Endothelial cell of umbilical vein (primary cell): ENCODE measurements around the gene TRERF1. TPM values are rescaled to one million over a fixed set of nuclear protein-coding genes. Genes with fewer than 3 reads are reported as not detected.

Experiments
- BruUV-seq: library from RNA; stranded (reverse); fragments of 400-500 nt; replicated peaks from 2 replicates; lab custom pipeline; 2021; lab: Mats Ljungman, UMichigan
- CTCF ChIA-PET: fragments of 300-600, 350-600 bp; sonication (Branson Sonifier 250); formaldehyde crosslinking; loops from one replicate; lab custom pipeline; 2021; ENCODE audit warnings: antibody characterized with exemption, inconsistent platforms; lab: Charles Lee
- POLR2A ChIA-PET: fragments of 300-600, 350-600 bp; sonication (Branson Sonifier 250); formaldehyde crosslinking; loops from one replicate; lab custom pipeline; 2021; ENCODE audit warnings: antibody characterized with exemption, inconsistent platforms; lab: Charles Lee
- DNase-seq: peaks from one replicate; pipeline ENCODE4 v3.0.0-alpha.2; 2011; ENCODE audit warnings: low read depth, low spot score
- FAIRE-seq: peaks from 2 replicates; lab custom pipeline; 2011; peaks lifted over from hg19 to GRCh38; lab: Jason Lieb, UNC
- H2AFZ ChIP-seq: 2 replicates; pipeline ENCODE4 v1.6.0; 2012; ENCODE audit warnings: low read depth, low read length, control low read depth, inconsistent platforms
- H3K27ac ChIP-seq: 2 replicates; pipeline ENCODE4 v1.5.1; 2011; ENCODE audit warnings: low read depth, mild to moderate bottlenecking, control low read depth, low read length, moderate library complexity; ENCODE audit not compliant: insufficient read depth
- H3K27me3 ChIP-seq, 2 experiments: 2 replicates each; pipeline versions ENCODE4 v1.6.0 to v1.6.1; 2011; ENCODE audit warnings: low read length in 2 of 2, mixed read lengths in 1 of 2; ENCODE audit not compliant: control insufficient read depth in 2 of 2, insufficient read depth in 2 of 2
- H3K36me3 ChIP-seq, 2 experiments: 2 replicates in 1 of 2; 3 replicates in 1 of 2; pipeline ENCODE4 v1.5.1; 2011; ENCODE audit warnings: low read length in 2 of 2, mild to moderate bottlenecking in 1 of 2, moderate library complexity in 1 of 2; ENCODE audit not compliant: control insufficient read depth in 2 of 2, insufficient read depth in 2 of 2; ENCODE audit errors: extremely low read depth in 1 of 2
- H3K4me1 ChIP-seq: 3 replicates; pipeline ENCODE4 v1.5.1; 2011; ENCODE audit warnings: mild to moderate bottlenecking, low read length; ENCODE audit not compliant: control insufficient read depth, insufficient read depth; ENCODE audit errors: extremely low read depth
- H3K4me2 ChIP-seq: 2 replicates; pipeline ENCODE4 v1.6.1; 2011; ENCODE audit warnings: low read length, control low read depth, mixed read lengths; ENCODE audit not compliant: insufficient read depth
- H3K4me3 ChIP-seq, 3 experiments: fragments of 200-600 bp in 1 of 3; sonication (generic), shearing (Covaris generic) in 1 of 3; replicated peaks in 1 of 3; 2 replicates each; pipeline ENCODE4 v1.5.1; 2011 to 2016; ENCODE audit warnings: control low read depth in 3 of 3, low read length in 3 of 3, mild to moderate bottlenecking in 2 of 3, inconsistent platforms in 1 of 3, low read depth in 1 of 3, moderate library complexity in 1 of 3; ENCODE audit not compliant: insufficient read depth in 1 of 3
- H3K79me2 ChIP-seq: 2 replicates; pipeline ENCODE4 v1.6.0; 2012; ENCODE audit warnings: low read length, inconsistent platforms; ENCODE audit not compliant: control insufficient read depth, insufficient read depth
- H3K9ac ChIP-seq: replicated peaks from 2 replicates; pipeline ENCODE3; 2011; ENCODE audit warnings: low read length, control low read depth; ENCODE audit not compliant: insufficient read depth; ENCODE audit errors: extremely low read depth
- H3K9me1 ChIP-seq: replicated peaks from 3 replicates; pipeline ENCODE4 v1.6.0; 2011; ENCODE audit warnings: mild to moderate bottlenecking, low read length; ENCODE audit not compliant: control insufficient read depth, insufficient read depth; ENCODE audit errors: extremely low read depth
- H3K9me3 ChIP-seq: replicated peaks from 2 replicates; pipeline ENCODE4 v1.5.1; 2012; ENCODE audit warnings: low read length, inconsistent platforms; ENCODE audit not compliant: control insufficient read depth, insufficient read depth
- H4K20me1 ChIP-seq: replicated peaks from 2 replicates; pipeline ENCODE3; 2011; ENCODE audit warnings: mild to moderate bottlenecking, low read length; ENCODE audit not compliant: control insufficient read depth, insufficient read depth; ENCODE audit errors: extremely low read depth
- EZH2 ChIP-seq: IDR thresholded peaks from 2 replicates; pipeline ENCODE4 v1.6.1; 2012; ENCODE audit warnings: borderline replicate concordance, low read depth, mild to moderate bottlenecking, moderate library complexity, low read length, inconsistent platforms; ENCODE audit not compliant: severe bottlenecking
- FOS ChIP-seq: IDR thresholded peaks from 2 replicates; pipeline ENCODE4 v1.6.1; 2011; ENCODE audit warnings: mild to moderate bottlenecking, low read length, moderate library complexity, borderline replicate concordance; ENCODE audit not compliant: insufficient read depth
- GATA2 ChIP-seq: IDR thresholded peaks from 2 replicates; pipeline ENCODE4 v1.7.0; 2011; ENCODE audit warnings: low read depth, mild to moderate bottlenecking, moderate library complexity, mixed read lengths, low read length; ENCODE audit not compliant: insufficient read length, insufficient read depth
- JUN ChIP-seq: IDR thresholded peaks from 2 replicates; pipeline ENCODE4 v1.6.1; 2011; ENCODE audit warnings: borderline replicate concordance, low read depth; ENCODE audit not compliant: insufficient read length, insufficient read depth
- MYC ChIP-seq: IDR thresholded peaks from one replicate; pipeline ENCODE4 v1.6.1; 2011; ENCODE audit warnings: mild to moderate bottlenecking, low read depth, low read length
- POLR2A ChIP-seq: IDR thresholded peaks from 2 replicates; pipeline ENCODE4 v1.6.1; 2012; ENCODE audit warnings: low read depth, mild to moderate bottlenecking, control low read depth, low read length
- POLR2AphosphoS5 ChIP-seq: IDR thresholded peaks from 2 replicates; pipeline ENCODE4 v1.6.1; 2012; ENCODE audit warnings: low read depth, mild to moderate bottlenecking, control low read depth, low read length, moderate library complexity; ENCODE audit not compliant: insufficient read depth
- dilution Hi-C: fragments of 300-500 bp; cut with MboI; formaldehyde crosslinking; loops from one replicate; pipeline ENCODE4 v1.15.0; 2019; ENCODE audit warnings: low sequenced_read_pairs; ENCODE audit not compliant: extremely low pct_ligation_motif_present
- intact Hi-C: fragments of 100-400 bp; cut with micrococcal nuclease; formaldehyde crosslinking; loops from one replicate; pipeline ENCODE4 v1.10.0; 2022
- polyA plus RNA-seq, 4 experiments: library from polyadenylated mRNA; depleted of rRNA in 3 of 4; stranded (reverse) in 3 of 4; unstranded in 1 of 4; fragments of >200 nt; gene quantifications; 2 replicates each; pipeline versions ENCODE4 v1.2.1 to v1.2.3, GENCODE V29; 2011 to 2012; ENCODE audit warnings: missing spikeins in 1 of 4
- total RNA-seq: library from RNA; stranded (reverse); gene quantifications from 2 replicates; pipeline ENCODE4 v1.2.3, GENCODE V29; 2021
- TF ChIP-seq, protein P1 (sequence below): IDR thresholded peaks from 2 replicates; pipeline ENCODE4 v1.6.1; 2011; ENCODE audit not compliant: insufficient read depth, insufficient read length
- TF ChIP-seq, protein P2 (sequence below), 2 donors: IDR thresholded peaks; 1 replicate in 1 of 2; 2 replicates in 1 of 2; pipeline ENCODE4 v1.5.1; 2011; ENCODE audit warnings: low read length in 2 of 2, mild to moderate bottlenecking in 2 of 2, moderate library complexity in 2 of 2, control low read depth in 1 of 2, inconsistent platforms in 1 of 2, low read depth in 1 of 2; ENCODE audit not compliant: insufficient read depth in 1 of 2; ENCODE audit errors: extremely low read depth in 1 of 2

TRERF1 gene
- total and polyA plus RNA-seq, 2 donors (not counting 3 experiments of a cell fraction or from before 2014, with no cell fraction given): 0.73 to 5.5 TPM

DNA sequence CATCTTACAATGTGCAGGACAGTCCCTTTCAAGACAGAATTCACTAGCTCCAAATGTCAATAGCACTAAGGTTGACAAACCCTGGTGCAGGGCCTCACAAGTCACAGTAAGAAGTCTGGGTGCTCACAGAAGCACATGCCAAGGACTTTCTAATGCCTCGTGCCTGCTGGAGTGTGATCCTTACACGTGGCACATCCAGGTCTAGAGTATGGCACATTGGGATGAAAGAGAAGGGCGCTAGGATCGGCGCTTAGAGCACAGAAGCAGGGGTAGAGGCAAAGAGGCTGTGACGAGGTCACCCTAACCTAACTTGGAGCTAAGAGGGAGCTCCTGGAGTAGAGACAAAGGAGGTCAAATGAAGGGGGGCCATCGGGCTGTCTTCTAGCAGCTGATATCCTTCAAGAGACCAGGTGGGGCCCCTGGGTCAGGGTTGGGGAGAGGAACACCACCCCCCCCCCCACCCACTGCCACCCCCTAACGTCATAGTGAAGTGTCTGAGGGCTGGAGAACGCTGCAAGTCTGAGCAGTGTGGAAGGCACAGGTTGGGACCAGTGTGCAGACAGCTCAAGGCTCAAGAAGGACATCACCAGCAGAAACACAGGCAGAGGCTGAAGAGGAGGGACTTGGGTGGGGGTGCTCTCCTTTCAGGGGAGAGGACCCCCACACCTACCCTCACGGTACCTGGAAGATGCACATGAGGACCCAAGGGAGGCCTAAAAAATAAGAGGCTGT, 136.3 kb downstream of the TRERF1 start:
- Histone ChIP-seq H3K27me3 (no peaks in the 10 kb centered on the region), H3K4me2 (peak overlapping the region; percentile 49), H3K79me2 (no peaks in the 10 kb centered on the region), H4K20me1 (no peaks in the 10 kb centered on the region), H3K9ac (no peak overlapping the region), H2AFZ (no peak overlapping the region), H3K9me3 (no peaks in the 10 kb centered on the region), H3K27ac (peak overlapping the region; percentile 51), H3K4me1 (peaks cover 21% of the 10 kb centered on the region), H3K36me3 (no peaks in the 10 kb centered on the region), H3K9me1 (no peaks in the 10 kb centered on the region), H3K4me3 (no peak overlapping the region)
- FAIRE-seq: peak; percentile 55
- CTCF ChIA-PET: no interaction called here
- POLR2A ChIA-PET: no interaction called here
- no peak for TF ChIP-seq MYC
- no peak for TF ChIP-seq POLR2A
- no peak for TF ChIP-seq GATA2
- TF ChIP-seq FOS: no peak
- TF ChIP-seq JUN: no peak
- TF ChIP-seq EZH2: no peak
- TF ChIP-seq, protein P1, sequence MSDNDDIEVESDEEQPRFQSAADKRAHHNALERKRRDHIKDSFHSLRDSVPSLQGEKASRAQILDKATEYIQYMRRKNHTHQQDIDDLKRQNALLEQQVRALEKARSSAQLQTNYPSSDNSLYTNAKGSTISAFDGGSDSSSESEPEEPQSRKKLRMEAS: no peak
- TF ChIP-seq, protein P2, sequence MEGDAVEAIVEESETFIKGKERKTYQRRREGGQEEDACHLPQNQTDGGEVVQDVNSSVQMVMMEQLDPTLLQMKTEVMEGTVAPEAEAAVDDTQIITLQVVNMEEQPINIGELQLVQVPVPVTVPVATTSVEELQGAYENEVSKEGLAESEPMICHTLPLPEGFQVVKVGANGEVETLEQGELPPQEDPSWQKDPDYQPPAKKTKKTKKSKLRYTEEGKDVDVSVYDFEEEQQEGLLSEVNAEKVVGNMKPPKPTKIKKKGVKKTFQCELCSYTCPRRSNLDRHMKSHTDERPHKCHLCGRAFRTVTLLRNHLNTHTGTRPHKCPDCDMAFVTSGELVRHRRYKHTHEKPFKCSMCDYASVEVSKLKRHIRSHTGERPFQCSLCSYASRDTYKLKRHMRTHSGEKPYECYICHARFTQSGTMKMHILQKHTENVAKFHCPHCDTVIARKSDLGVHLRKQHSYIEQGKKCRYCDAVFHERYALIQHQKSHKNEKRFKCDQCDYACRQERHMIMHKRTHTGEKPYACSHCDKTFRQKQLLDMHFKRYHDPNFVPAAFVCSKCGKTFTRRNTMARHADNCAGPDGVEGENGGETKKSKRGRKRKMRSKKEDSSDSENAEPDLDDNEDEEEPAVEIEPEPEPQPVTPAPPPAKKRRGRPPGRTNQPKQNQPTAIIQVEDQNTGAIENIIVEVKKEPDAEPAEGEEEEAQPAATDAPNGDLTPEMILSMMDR (IDR thresholded peaks at IDR 0.05; ENCODE audit: extremely low read depth in 1 of 2, insufficient read depth in 1 of 2, low read depth in 1 of 2, low read length in 2 of 2): no peak
- no peak for TF ChIP-seq POLR2AphosphoS5
- intact Hi-C loops: no loop called here
- dilution Hi-C loops: no loop called here
- no peak for DNase-seq
- BruUV-seq: no TSS peak
